Stimulated activated naive CD8-positive, alpha-beta T cell treated with anti-CD3 and anti-CD28 coated beads, Interleukin-15, Interleukin-2, amounts not matched to agents 100 ng/mL and 50 ng/mL, for 24 hours (primary cell): ENCODE data around the gene DNAI2.

Experiments used
- H3K27ac Mint-ChIP-seq: one replicate; pipeline ENCODE4 v1.8.0; 2021; ENCODE audit warnings: mild to moderate bottlenecking, mixed read lengths
- H3K27me3 Mint-ChIP-seq: one replicate; pipeline ENCODE4 v1.8.0; 2021; ENCODE audit warnings: mixed read lengths
- H3K36me3 Mint-ChIP-seq: one replicate; pipeline ENCODE4 v1.8.0; 2021; ENCODE audit warnings: low read depth, mixed read lengths
- H3K4me1 Mint-ChIP-seq: one replicate; pipeline ENCODE4 v1.8.0; 2021; ENCODE audit warnings: low read depth, mixed read lengths
- H3K4me3 Mint-ChIP-seq: one replicate; pipeline ENCODE4 v1.8.0; 2021; ENCODE audit warnings: mild to moderate bottlenecking, mixed read lengths
- H3K9me3 Mint-ChIP-seq: one replicate; pipeline ENCODE4 v1.8.0; 2021; ENCODE audit warnings: mixed read lengths

DNAI2 gene

GRCh38 chr17:74361230-74362068 is 87.4 kb downstream of the DNAI2 start, which contains the start of gene BTBD17:
Gene BTBD17, minus strand, starts transcription at chr17:74361868. Its CDS starts 49 bp downstream, at chr17:74361819.
- H3K27me3 Mint-ChIP-seq, result peaks cover 25% of the 10 kb centered on the region
- no peaks in the 10 kb centered on the region for H3K9me3 Mint-ChIP-seq
- no peaks in the 10 kb centered on the region for H3K36me3 Mint-ChIP-seq
- H3K4me3 Mint-ChIP-seq, result no peak within 1 kb of the TSS
- H3K4me1 Mint-ChIP-seq, result peaks cover 3% of the 10 kb centered on the region
- H3K27ac Mint-ChIP-seq, result no peak within 1 kb of the TSS

DNA sequence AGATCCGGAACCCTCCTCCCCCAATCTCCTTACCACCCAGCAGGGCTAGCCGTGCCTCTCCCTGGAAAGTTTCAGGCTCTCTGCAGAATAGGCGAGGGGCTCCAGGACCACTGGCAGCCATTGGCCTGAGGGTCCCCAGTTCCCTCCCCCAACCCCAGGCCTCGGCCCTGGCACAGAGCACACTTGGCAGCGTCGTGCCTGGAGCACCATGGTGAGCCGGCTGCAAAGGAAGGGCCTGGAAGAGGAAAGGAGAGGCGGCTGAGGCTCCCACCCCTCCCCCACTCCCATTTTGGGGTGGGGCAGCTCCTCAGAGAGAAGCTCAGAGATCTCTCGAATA is 88.0 kb downstream of the DNAI2 start:
- no peak overlapping the region for H3K27ac Mint-ChIP-seq
- peaks cover 3% of the 10 kb centered on the region for H3K4me1 Mint-ChIP-seq
- no peaks in the 10 kb centered on the region for H3K9me3 Mint-ChIP-seq
- no peaks in the 10 kb centered on the region for H3K36me3 Mint-ChIP-seq
- peaks cover 25% of the 10 kb centered on the region for H3K27me3 Mint-ChIP-seq
- H3K4me3 Mint-ChIP-seq, result no peak overlapping the region

DNA sequence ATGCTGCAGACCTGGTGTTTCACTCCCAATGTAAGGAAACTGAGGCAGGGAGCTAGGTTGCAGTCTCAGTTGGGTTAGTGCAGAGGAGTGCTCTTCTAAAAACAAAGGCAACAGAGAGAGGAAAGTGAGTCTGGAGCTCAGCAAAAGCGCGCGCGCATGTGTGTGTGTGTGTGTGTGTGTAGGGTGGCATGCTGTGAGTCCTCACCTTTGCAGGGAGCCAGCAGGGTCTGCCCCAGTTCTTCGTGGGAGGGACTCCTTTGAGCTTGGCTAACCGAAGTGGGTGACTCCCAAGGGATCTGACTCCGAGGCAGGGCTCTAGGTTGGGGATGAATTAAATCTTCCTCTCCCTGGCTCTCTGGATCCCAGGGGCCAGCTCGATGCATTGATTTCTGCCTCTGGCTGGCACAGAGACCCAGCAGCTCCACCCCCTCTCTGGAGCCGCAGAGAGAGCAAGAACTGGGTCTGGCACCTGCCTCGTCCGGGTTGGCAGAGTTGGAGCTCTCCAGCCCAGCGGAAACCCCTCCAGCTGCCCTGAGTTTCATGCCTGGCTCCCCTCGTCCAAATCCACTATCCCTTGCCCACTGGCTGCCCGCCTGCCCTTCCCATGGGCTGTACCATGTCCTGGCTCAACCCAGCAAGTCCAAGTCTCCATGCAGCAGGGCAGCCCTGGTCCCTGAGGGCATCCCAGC is 88.9 kb downstream of the DNAI2 start:
- Mint-ChIP-seq H3K27ac (no peak overlapping the region), H3K4me3 (no peak overlapping the region), H3K36me3 (no peaks in the 10 kb centered on the region)

More for the DNA sequence above, 88.9 kb downstream of the DNAI2 start:
- H3K4me1 Mint-ChIP-seq, result peaks cover under 1% of the 10 kb centered on the region
- H3K9me3 Mint-ChIP-seq, result no peaks in the 10 kb centered on the region
- H3K27me3 Mint-ChIP-seq, result peaks cover 21% of the 10 kb centered on the region
